Esophagus squamous epithelium (tissue), 5 donors: ENCODE measurements around the gene CTSA. TPM values are rescaled to one million over a fixed set of nuclear protein-coding genes. Genes with fewer than 3 reads are reported as not detected.

ENCODE experiments used
- DNase-seq: peaks from one replicate; lab custom pipeline; 2025; lab: John Stamatoyannopoulos, UW
- H3K27ac ChIP-seq, 4 donors: fragments of 200-600 bp; sonication (generic); one replicate each; pipeline ENCODE4 v1.5.1; 2016 to 2019; ENCODE audit warnings: mild to moderate bottlenecking in 1 of 4
- H3K27me3 ChIP-seq, 4 donors: fragments of 200-600 bp; sonication (generic); 1 replicate in 3 of 4; 2 replicates in 1 of 4; pipeline versions ENCODE4 v1.5.1 to v1.6.0; 2017 to 2021; ENCODE audit warnings: antibody characterized with exemption in 1 of 4
- H3K36me3 ChIP-seq, 3 donors: fragments of 200-600 bp; sonication (generic); one replicate each; pipeline ENCODE4 v1.5.1; 2016 to 2019
- H3K4me1 ChIP-seq, 3 donors: fragments of 200-600 bp; sonication (generic); one replicate each; pipeline ENCODE4 v1.5.1; 2017 to 2019
- H3K4me3 ChIP-seq, 4 donors: fragments of 200-600 bp; sonication (generic); 1 replicate in 3 of 4; 2 replicates in 1 of 4; pipeline ENCODE4 v1.5.1; 2016 to 2019; ENCODE audit warnings: mild to moderate bottlenecking in 2 of 4, moderate library complexity in 1 of 4
- H3K9me3 ChIP-seq, 3 donors: fragments of 200-600 bp; sonication (generic); one replicate each; pipeline ENCODE4 v1.5.1; 2016 to 2019
- CTCF ChIP-seq, 6 experiments: fragments of 450-650 bp in 4 of 6; fragments of 200-600 bp in 2 of 6; sonication (generic) in 2 of 6; IDR thresholded peaks; one replicate each; pipeline ENCODE4 v1.5.1; 2016 to 2019; ENCODE audit warnings: antibody characterized with exemption in 6 of 6, mild to moderate bottlenecking in 4 of 6, moderate library complexity in 4 of 6
- POLR2A ChIP-seq, 4 donors: fragments of 450-650 bp; IDR thresholded peaks; one replicate each; pipeline ENCODE4 v1.6.1; 2017; ENCODE audit warnings: antibody characterized with exemption in 4 of 4, mild to moderate bottlenecking in 4 of 4, moderate library complexity in 3 of 4
- WGBS, 2 donors: methylation state at CpG; one replicate each; pipeline ENCODE4 v1.1.5; 2018; 5-methylcytosine and 5-hydroxymethylcytosine counted together
- intact Hi-C: fragments of 100-400 bp; cut with DNase I; formaldehyde crosslinking; loops from one replicate; pipeline ENCODE4 v1.15.0; 2022
- total RNA-seq, 4 donors: library from RNA; depleted of rRNA; stranded (reverse); fragments of >200 nt; gene quantifications; one replicate each; pipeline ENCODE4 v1.1.0, GENCODE V29; 2016
- donor health status: DM: yes; HTN: yes; CAD: no.

The CTSA gene
- total RNA-seq, 4 donors from 2014 or later, result 44.5 to 74.8 (median 56.8) TPM

GRCh38 chr20:45861221-45862075 is 29.7 kb upstream of the CTSA start:
- DNase-seq, result no peak
- no peak overlapping the region for H3K27ac ChIP-seq
- TF ChIP-seq CTCF (IDR thresholded peaks at IDR 0.05) (no peak), POLR2A (IDR thresholded peaks at IDR 0.05) (no peak)
- no peak overlapping the region for H3K4me3 ChIP-seq
- H3K4me1 ChIP-seq, result peaks cover 8 to 22% (median 13%) of the 10 kb centered on the region in 3 donors
- H3K9me3 ChIP-seq, result no peaks in the 10 kb centered on the region
- intact Hi-C loops, result no loop called here
- no peaks in the 10 kb centered on the region for H3K36me3 ChIP-seq
- 91% methylated on average over 7 of the region's 7 CpGs for WGBS, 2 donors
- H3K27me3 ChIP-seq, result no peaks in the 10 kb centered on the region

- TF ChIP-seq CTCF (IDR thresholded peaks at IDR 0.05), result no peak
- no peak for TF ChIP-seq POLR2A (IDR thresholded peaks at IDR 0.05)
- 83 to 85% methylated on average over 7 of the region's 7 CpGs for WGBS, 2 donors
- H3K27ac ChIP-seq, result no peak overlapping the region
- intact Hi-C loops, result no loop called here
- no peaks in the 10 kb centered on the region for H3K9me3 ChIP-seq
- H3K4me3 ChIP-seq, result no peak overlapping the region
- DNase-seq, result no peak
- H3K4me1 ChIP-seq, result peaks cover 0 to 2% (median 0%) of the 10 kb centered on the region in 3 donors
- no peaks in the 10 kb centered on the region for H3K27me3 ChIP-seq
- H3K36me3 ChIP-seq, result no peaks in the 10 kb centered on the region
Observed at GRCh38 chr20:45863543-45864470, 27.3 kb upstream of the CTSA start.

GRCh38 chr20:45866454-45866853 is 24.7 kb upstream of the CTSA start:
- no peaks in the 10 kb centered on the region for H3K4me1 ChIP-seq
- no peaks in the 10 kb centered on the region for H3K9me3 ChIP-seq
- intact Hi-C loops, result no loop called here
- H3K36me3 ChIP-seq, result no peaks in the 10 kb centered on the region
- H3K27ac ChIP-seq, result no peak overlapping the region
- 93 to 95% methylated on average over 5 of the region's 5 CpGs for WGBS, 2 donors
- H3K4me3 ChIP-seq, result no peak overlapping the region
- H3K27me3 ChIP-seq, result no peaks in the 10 kb centered on the region
- DNase-seq, result no peak
- no peak for TF ChIP-seq CTCF (IDR thresholded peaks at IDR 0.05)

GRCh38 chr20:45867136-45867818 is 23.9 kb upstream of the CTSA start:
- no peak for DNase-seq
- no peak overlapping the region for H3K4me3 ChIP-seq
- no peaks in the 10 kb centered on the region for H3K9me3 ChIP-seq
- TF ChIP-seq POLR2A (IDR thresholded peaks at IDR 0.05) (no peak), CTCF (IDR thresholded peaks at IDR 0.05) (no peak)
- H3K27me3 ChIP-seq, result no peaks in the 10 kb centered on the region
- no peak overlapping the region for H3K27ac ChIP-seq
- intact Hi-C loops, result no loop called here
- no peaks in the 10 kb centered on the region for H3K4me1 ChIP-seq
- 69 to 96% methylated on average over 6 of the region's 6 CpGs for WGBS, 2 donors
- no peaks in the 10 kb centered on the region for H3K36me3 ChIP-seq
